ENCODE measurements around the gene AGR2. TPM values are rescaled to one million over a fixed set of nuclear protein-coding genes. Genes with fewer than 3 reads are reported as not detected.

AGR2 gene
- total and polyA plus RNA-seq, 5 donors from 2014 or later: not detected

- no peak overlapping the region for H3K4me3 Mint-ChIP-seq
- ATAC-seq (ENCODE audit: low read depth in 2 of 2) (no peak), DNase-seq (no peak)
- H3K4me1 Mint-ChIP-seq: no peaks in the 10 kb centered on the region
- H3K27me3 Mint-ChIP-seq: peaks cover 17% of the 10 kb centered on the region
- Histone ChIP-seq H3K9me3 (ENCODE audit: control insufficient read depth in 2 of 2, low read length in 2 of 2) (no peaks in the 10 kb centered on the region), H3K36me3 (ENCODE audit: control insufficient read depth, insufficient read depth, low read length) (no peaks in the 10 kb centered on the region), H3K4me1 (ENCODE audit: control insufficient read depth, insufficient read depth, low read length, poor library complexity, severe bottlenecking) (no peaks in the 10 kb centered on the region), H3K4me3 (ENCODE audit: low read depth, low read length) (no peak overlapping the region), H3K27me3 (ENCODE audit: control insufficient read depth, insufficient read depth, low read length) (peaks cover 7% of the 10 kb centered on the region), H3K27ac (ENCODE audit: insufficient read depth, low read length, poor library complexity, severe bottlenecking) (no peak overlapping the region)
- H3K27ac Mint-ChIP-seq: no peak overlapping the region
- peaks cover 0 to 5% (median 0%) of the 10 kb centered on the region in 7 donors for H3K9me3 Mint-ChIP-seq
- H3K36me3 Mint-ChIP-seq: no peaks in the 10 kb centered on the region
Measured at GRCh38 chr7:16811551-16811950, 6.8 kb upstream of the AGR2 start.

- ATAC-seq (ENCODE audit: low read depth in 2 of 2): no peak
- Histone ChIP-seq H3K9me3 (ENCODE audit: control insufficient read depth in 2 of 2, low read length in 2 of 2) (no peaks in the 10 kb centered on the region), H3K27ac (ENCODE audit: insufficient read depth, low read length, poor library complexity, severe bottlenecking) (no peak overlapping the region), H3K4me1 (ENCODE audit: control insufficient read depth, insufficient read depth, low read length, poor library complexity, severe bottlenecking) (no peaks in the 10 kb centered on the region), H3K36me3 (ENCODE audit: control insufficient read depth, insufficient read depth, low read length) (no peaks in the 10 kb centered on the region), H3K4me3 (ENCODE audit: low read depth, low read length) (no peak overlapping the region), H3K27me3 (ENCODE audit: control insufficient read depth, insufficient read depth, low read length) (peaks cover 7% of the 10 kb centered on the region)
- Mint-ChIP-seq H3K36me3 (no peaks in the 10 kb centered on the region), H3K27ac (no peak overlapping the region), H3K4me3 (no peak overlapping the region), H3K4me1 (no peaks in the 10 kb centered on the region), H3K27me3 (peaks cover 18% of the 10 kb centered on the region), H3K9me3 (peaks cover 0 to 5% (median 0%) of the 10 kb centered on the region in 7 donors)
- no peak for DNase-seq
Measured at GRCh38 chr7:16810573-16810972, 5.8 kb upstream of the AGR2 start.

GRCh38 chr7:16810112-16810511 lies 5.3 kb upstream of the AGR2 start:
- no peak overlapping the region for H3K4me3 ChIP-seq (ENCODE audit: low read depth, low read length)
- no peak for DNase-seq
- no peaks in the 10 kb centered on the region for H3K4me1 Mint-ChIP-seq
- H3K9me3 ChIP-seq (ENCODE audit: control insufficient read depth in 2 of 2, low read length in 2 of 2): no peaks in the 10 kb centered on the region
- no peak overlapping the region for H3K27ac ChIP-seq (ENCODE audit: insufficient read depth, low read length, poor library complexity, severe bottlenecking)
- H3K36me3 ChIP-seq (ENCODE audit: control insufficient read depth, insufficient read depth, low read length): no peaks in the 10 kb centered on the region
- peaks cover 7% of the 10 kb centered on the region for H3K27me3 ChIP-seq (ENCODE audit: control insufficient read depth, insufficient read depth, low read length)
- peaks cover 0 to 5% (median 0%) of the 10 kb centered on the region in 7 donors for H3K9me3 Mint-ChIP-seq
- H3K27ac Mint-ChIP-seq: no peak overlapping the region
- H3K4me1 ChIP-seq (ENCODE audit: control insufficient read depth, insufficient read depth, low read length, poor library complexity, severe bottlenecking): no peaks in the 10 kb centered on the region
- H3K27me3 Mint-ChIP-seq: peaks cover 18% of the 10 kb centered on the region
- no peaks in the 10 kb centered on the region for H3K36me3 Mint-ChIP-seq
- H3K4me3 Mint-ChIP-seq: no peak overlapping the region
- ATAC-seq (ENCODE audit: low read depth in 2 of 2): no peak

GRCh38 chr7:16805441-16805840 lies 642 bp upstream of the AGR2 start:
- ATAC-seq (ENCODE audit: low read depth in 2 of 2): no peak
- Mint-ChIP-seq H3K9me3 (no peaks in the 10 kb centered on the region), H3K4me1 (no peaks in the 10 kb centered on the region)

GRCh38 chr7:16803881-16804673 lies 722 bp downstream of the AGR2 start:
- Histone ChIP-seq H3K27me3 (ENCODE audit: control insufficient read depth, insufficient read depth, low read length) (peaks cover 7% of the 10 kb centered on the region), H3K9me3 (ENCODE audit: control insufficient read depth in 2 of 2, low read length in 2 of 2) (no peaks in the 10 kb centered on the region), H3K27ac (ENCODE audit: insufficient read depth, low read length, poor library complexity, severe bottlenecking) (no peak overlapping the region), H3K4me1 (ENCODE audit: control insufficient read depth, insufficient read depth, low read length, poor library complexity, severe bottlenecking) (no peaks in the 10 kb centered on the region), H3K36me3 (ENCODE audit: control insufficient read depth, insufficient read depth, low read length) (no peaks in the 10 kb centered on the region), H3K4me3 (ENCODE audit: low read depth, low read length) (no peak overlapping the region)
- DNase-seq: no peak
- Mint-ChIP-seq H3K27ac (no peak overlapping the region), H3K27me3 (peaks cover 18% of the 10 kb centered on the region), H3K36me3 (no peaks in the 10 kb centered on the region), H3K4me1 (no peaks in the 10 kb centered on the region), H3K9me3 (no peaks in the 10 kb centered on the region), H3K4me3 (no peak overlapping the region)
- no peak for ATAC-seq (ENCODE audit: low read depth in 2 of 2)

More at GRCh38 chr7:16805441-16805840, 642 bp upstream of the AGR2 start:
- no peak overlapping the region for H3K4me3 Mint-ChIP-seq
- H3K27me3 Mint-ChIP-seq: peaks cover 22% of the 10 kb centered on the region
- no peak overlapping the region for H3K27ac ChIP-seq (ENCODE audit: insufficient read depth, low read length, poor library complexity, severe bottlenecking)
- H3K36me3 ChIP-seq (ENCODE audit: control insufficient read depth, insufficient read depth, low read length): no peaks in the 10 kb centered on the region
- no peak for DNase-seq
- no peaks in the 10 kb centered on the region for H3K36me3 Mint-ChIP-seq
- H3K4me3 ChIP-seq (ENCODE audit: low read depth, low read length): no peak overlapping the region
- peaks cover 7% of the 10 kb centered on the region for H3K27me3 ChIP-seq (ENCODE audit: control insufficient read depth, insufficient read depth, low read length)
- H3K27ac Mint-ChIP-seq: peak overlapping the region in 1 of 3 donors; percentile 36
- H3K9me3 ChIP-seq (ENCODE audit: control insufficient read depth in 2 of 2, low read length in 2 of 2): no peaks in the 10 kb centered on the region
- no peaks in the 10 kb centered on the region for H3K4me1 ChIP-seq (ENCODE audit: control insufficient read depth, insufficient read depth, low read length, poor library complexity, severe bottlenecking)

- H3K4me1 ChIP-seq (ENCODE audit: control insufficient read depth, insufficient read depth, low read length, poor library complexity, severe bottlenecking): no peaks in the 10 kb centered on the region
- Mint-ChIP-seq H3K36me3 (no peaks in the 10 kb centered on the region), H3K4me1 (no peaks in the 10 kb centered on the region), H3K4me3 (no peak overlapping the region), H3K27me3 (peaks cover 16% of the 10 kb centered on the region), H3K9me3 (no peaks in the 10 kb centered on the region), H3K27ac (no peak overlapping the region)
- no peak overlapping the region for H3K4me3 ChIP-seq (ENCODE audit: low read depth, low read length)
- no peaks in the 10 kb centered on the region for H3K36me3 ChIP-seq (ENCODE audit: control insufficient read depth, insufficient read depth, low read length)
- H3K9me3 ChIP-seq (ENCODE audit: control insufficient read depth in 2 of 2, low read length in 2 of 2): no peaks in the 10 kb centered on the region
- ATAC-seq (ENCODE audit: low read depth in 2 of 2) (no peak), DNase-seq (no peak)
- H3K27ac ChIP-seq (ENCODE audit: insufficient read depth, low read length, poor library complexity, severe bottlenecking): no peak overlapping the region
- peaks cover 5% of the 10 kb centered on the region for H3K27me3 ChIP-seq (ENCODE audit: control insufficient read depth, insufficient read depth, low read length)
Measured at GRCh38 chr7:16803125-16803524, 1.7 kb downstream of the AGR2 start.

- Mint-ChIP-seq H3K4me1 (no peaks in the 10 kb centered on the region), H3K27ac (no peak overlapping the region)
Measured at GRCh38 chr7:16801579-16801978, 3.2 kb downstream of the AGR2 start.

GRCh38 chr7:16801111-16801542 lies 3.7 kb downstream of the AGR2 start:
- H3K9me3 ChIP-seq (ENCODE audit: control insufficient read depth in 2 of 2, low read length in 2 of 2): no peaks in the 10 kb centered on the region
- Mint-ChIP-seq H3K4me3 (no peak overlapping the region), H3K4me1 (no peaks in the 10 kb centered on the region), H3K27ac (no peak overlapping the region), H3K36me3 (no peaks in the 10 kb centered on the region), H3K27me3 (peaks cover 21% of the 10 kb centered on the region), H3K9me3 (no peaks in the 10 kb centered on the region)
- DNase-seq (peak in 1 of 3 donors; percentile 43), ATAC-seq (ENCODE audit: low read depth in 2 of 2) (no peak)
- H3K27me3 ChIP-seq (ENCODE audit: control insufficient read depth, insufficient read depth, low read length): peaks cover 2% of the 10 kb centered on the region
- no peaks in the 10 kb centered on the region for H3K4me1 ChIP-seq (ENCODE audit: control insufficient read depth, insufficient read depth, low read length, poor library complexity, severe bottlenecking)
- H3K27ac ChIP-seq (ENCODE audit: insufficient read depth, low read length, poor library complexity, severe bottlenecking): no peak overlapping the region
- no peak overlapping the region for H3K4me3 ChIP-seq (ENCODE audit: low read depth, low read length)
- H3K36me3 ChIP-seq (ENCODE audit: control insufficient read depth, insufficient read depth, low read length): no peaks in the 10 kb centered on the region

More at GRCh38 chr7:16801579-16801978, 3.2 kb downstream of the AGR2 start:
- Histone ChIP-seq H3K27ac (ENCODE audit: insufficient read depth, low read length, poor library complexity, severe bottlenecking) (no peak overlapping the region), H3K36me3 (ENCODE audit: control insufficient read depth, insufficient read depth, low read length) (no peaks in the 10 kb centered on the region), H3K27me3 (ENCODE audit: control insufficient read depth, insufficient read depth, low read length) (peaks cover 2% of the 10 kb centered on the region), H3K4me3 (ENCODE audit: low read depth, low read length) (no peak overlapping the region), H3K9me3 (ENCODE audit: control insufficient read depth in 2 of 2, low read length in 2 of 2) (no peaks in the 10 kb centered on the region), H3K4me1 (ENCODE audit: control insufficient read depth, insufficient read depth, low read length, poor library complexity, severe bottlenecking) (no peaks in the 10 kb centered on the region)
- Mint-ChIP-seq H3K36me3 (no peaks in the 10 kb centered on the region), H3K27me3 (peaks cover 17% of the 10 kb centered on the region), H3K4me3 (no peak overlapping the region), H3K9me3 (no peaks in the 10 kb centered on the region)
- ATAC-seq (ENCODE audit: low read depth in 2 of 2) (no peak), DNase-seq (no peak)
